Measurements from ENCODE around the gene PRPF40A.

The PRPF40A gene

GRCh38 chr2:152637251-152637650 lies 80.0 kb downstream of the PRPF40A start:
- Histone ChIP-seq H3K36me3 (ENCODE audit: insufficient read depth, low read length) (no peaks in the 10 kb centered on the region), H4K20me1 (ENCODE audit: insufficient read depth, low read length, poor library complexity, severe bottlenecking) (no peaks in the 10 kb centered on the region)
- TF ChIP-seq CTCF (conservative IDR thresholded peaks at IDR 0.05; ENCODE audit: low read length) (no peak), EZH2phosphoT487 (IDR thresholded peaks at IDR 0.05; ENCODE audit: borderline replicate concordance) (no peak)

GRCh38 chr2:152635635-152636298 lies 81.5 kb downstream of the PRPF40A start:
- H3K9me3 ChIP-seq (ENCODE audit: insufficient read depth, low read depth, low read length): no peaks in the 10 kb centered on the region
- 0 out of 2 replicates have a peak overlapping the region, but pooled peaks have one; percentile 17 for H2AFZ ChIP-seq (ENCODE audit: low read length)
- H3K4me2 ChIP-seq (ENCODE audit: low read depth, low read length, poor library complexity, severe bottlenecking): no peak overlapping the region
- H4K20me1 ChIP-seq (ENCODE audit: insufficient read depth, low read length, poor library complexity, severe bottlenecking): no peaks in the 10 kb centered on the region
- no peaks in the 10 kb centered on the region for H3K79me2 ChIP-seq (ENCODE audit: insufficient read depth, low read length)
- TF ChIP-seq CTCF (conservative IDR thresholded peaks at IDR 0.05; ENCODE audit: low read length): peak; percentile 96
- no peak for TF ChIP-seq EZH2phosphoT487 (IDR thresholded peaks at IDR 0.05; ENCODE audit: borderline replicate concordance)
- H3K9ac ChIP-seq (ENCODE audit: low read depth, low read length, poor library complexity, severe bottlenecking): no peak overlapping the region
- no peaks in the 10 kb centered on the region for H3K27me3 ChIP-seq (ENCODE audit: insufficient read depth, low read length, poor library complexity, severe bottlenecking)
- H3F3A ChIP-seq (ENCODE audit: low read depth): no peaks in the 10 kb centered on the region
- H3K9me2 ChIP-seq (replicated peaks; ENCODE audit: low read depth, low read length): no peaks in the 10 kb centered on the region
- no peaks in the 10 kb centered on the region for H3K36me3 ChIP-seq (ENCODE audit: insufficient read depth, low read length)
- H3K4me3 ChIP-seq (ENCODE audit: low read length, poor library complexity, severe bottlenecking): no peak overlapping the region
- H3K4me1 ChIP-seq (ENCODE audit: insufficient read depth, low read length, poor library complexity, severe bottlenecking): no peaks in the 10 kb centered on the region

More at GRCh38 chr2:152637251-152637650, 80.0 kb downstream of the PRPF40A start:
- no peak overlapping the region for H2AFZ ChIP-seq (ENCODE audit: low read length)
- H3K9me2 ChIP-seq (replicated peaks; ENCODE audit: low read depth, low read length): no peaks in the 10 kb centered on the region
- no peaks in the 10 kb centered on the region for H3K79me2 ChIP-seq (ENCODE audit: insufficient read depth, low read length)
- H3K9ac ChIP-seq (ENCODE audit: low read depth, low read length, poor library complexity, severe bottlenecking): no peak overlapping the region
- no peak overlapping the region for H3K4me2 ChIP-seq (ENCODE audit: low read depth, low read length, poor library complexity, severe bottlenecking)
- no peaks in the 10 kb centered on the region for H3K4me1 ChIP-seq (ENCODE audit: insufficient read depth, low read length, poor library complexity, severe bottlenecking)
- H3K9me3 ChIP-seq (ENCODE audit: insufficient read depth, low read depth, low read length): no peaks in the 10 kb centered on the region
- no peak overlapping the region for H3K4me3 ChIP-seq (ENCODE audit: low read length, poor library complexity, severe bottlenecking)
- H3F3A ChIP-seq (ENCODE audit: low read depth): no peaks in the 10 kb centered on the region
- no peaks in the 10 kb centered on the region for H3K27me3 ChIP-seq (ENCODE audit: insufficient read depth, low read length, poor library complexity, severe bottlenecking)

- Histone ChIP-seq H2AFZ (ENCODE audit: low read length) (no peak overlapping the region), H3K9me2 (replicated peaks; ENCODE audit: low read depth, low read length) (no peaks in the 10 kb centered on the region), H3K9me3 (ENCODE audit: insufficient read depth, low read depth, low read length) (no peaks in the 10 kb centered on the region), H3K36me3 (ENCODE audit: insufficient read depth, low read length) (no peaks in the 10 kb centered on the region), H3K79me2 (ENCODE audit: insufficient read depth, low read length) (no peaks in the 10 kb centered on the region), H3K9ac (ENCODE audit: low read depth, low read length, poor library complexity, severe bottlenecking) (no peak overlapping the region), H4K20me1 (ENCODE audit: insufficient read depth, low read length, poor library complexity, severe bottlenecking) (no peaks in the 10 kb centered on the region), H3K4me2 (ENCODE audit: low read depth, low read length, poor library complexity, severe bottlenecking) (no peak overlapping the region), H3K4me1 (ENCODE audit: insufficient read depth, low read length, poor library complexity, severe bottlenecking) (no peaks in the 10 kb centered on the region), H3K4me3 (ENCODE audit: low read length, poor library complexity, severe bottlenecking) (no peak overlapping the region), H3F3A (ENCODE audit: low read depth) (no peaks in the 10 kb centered on the region), H3K27me3 (ENCODE audit: insufficient read depth, low read length, poor library complexity, severe bottlenecking) (no peaks in the 10 kb centered on the region)
- TF ChIP-seq CTCF (conservative IDR thresholded peaks at IDR 0.05; ENCODE audit: low read length) (no peak), EZH2phosphoT487 (IDR thresholded peaks at IDR 0.05; ENCODE audit: borderline replicate concordance) (no peak)
These were observed 84.5 kb downstream of the PRPF40A start for GRCh38 chr2:152632736-152633135.

Measured in Loucy (cell line).